Measurements from ENCODE around the gene GOLPH3L.

DNA sequence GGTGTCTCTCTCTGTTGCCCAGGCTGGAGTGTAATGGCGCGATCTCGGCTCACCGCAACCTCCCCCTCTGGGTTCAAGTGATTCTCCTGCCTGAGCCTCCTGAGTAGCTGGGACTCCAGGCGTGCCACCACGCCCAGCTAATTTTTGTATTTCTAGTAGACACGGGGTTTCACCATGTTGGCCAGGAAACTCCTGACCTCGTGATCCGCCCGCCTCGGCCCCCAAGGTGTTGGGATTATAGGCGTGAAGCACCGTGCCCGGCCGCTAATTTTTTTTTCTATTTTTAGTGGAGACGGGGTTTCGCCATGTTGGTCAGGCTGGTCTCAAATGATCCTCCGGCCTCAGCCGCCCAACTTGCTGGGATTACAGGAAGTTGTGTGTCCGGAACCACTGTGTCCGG, 23.1 kb upstream of the GOLPH3L start:
- TF ChIP-seq, protein P1, sequence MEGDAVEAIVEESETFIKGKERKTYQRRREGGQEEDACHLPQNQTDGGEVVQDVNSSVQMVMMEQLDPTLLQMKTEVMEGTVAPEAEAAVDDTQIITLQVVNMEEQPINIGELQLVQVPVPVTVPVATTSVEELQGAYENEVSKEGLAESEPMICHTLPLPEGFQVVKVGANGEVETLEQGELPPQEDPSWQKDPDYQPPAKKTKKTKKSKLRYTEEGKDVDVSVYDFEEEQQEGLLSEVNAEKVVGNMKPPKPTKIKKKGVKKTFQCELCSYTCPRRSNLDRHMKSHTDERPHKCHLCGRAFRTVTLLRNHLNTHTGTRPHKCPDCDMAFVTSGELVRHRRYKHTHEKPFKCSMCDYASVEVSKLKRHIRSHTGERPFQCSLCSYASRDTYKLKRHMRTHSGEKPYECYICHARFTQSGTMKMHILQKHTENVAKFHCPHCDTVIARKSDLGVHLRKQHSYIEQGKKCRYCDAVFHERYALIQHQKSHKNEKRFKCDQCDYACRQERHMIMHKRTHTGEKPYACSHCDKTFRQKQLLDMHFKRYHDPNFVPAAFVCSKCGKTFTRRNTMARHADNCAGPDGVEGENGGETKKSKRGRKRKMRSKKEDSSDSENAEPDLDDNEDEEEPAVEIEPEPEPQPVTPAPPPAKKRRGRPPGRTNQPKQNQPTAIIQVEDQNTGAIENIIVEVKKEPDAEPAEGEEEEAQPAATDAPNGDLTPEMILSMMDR (IDR thresholded peaks at IDR 0.05) = no peak
- TF ChIP-seq POLR2A (IDR thresholded peaks at IDR 0.05) = no peak
- no peak for TF ChIP-seq EP300 (IDR thresholded peaks at IDR 0.05)
- TF ChIP-seq POLR2AphosphoS5 (IDR thresholded peaks at IDR 0.05) = no peak
